ENCODE measurements around the gene GAPDHS. TPM values are rescaled to one million over a fixed set of nuclear protein-coding genes. Genes with fewer than 3 reads are reported as not detected.

GAPDHS gene
- total RNA-seq, 1 donor from 2014 or later: not detected

DNA sequence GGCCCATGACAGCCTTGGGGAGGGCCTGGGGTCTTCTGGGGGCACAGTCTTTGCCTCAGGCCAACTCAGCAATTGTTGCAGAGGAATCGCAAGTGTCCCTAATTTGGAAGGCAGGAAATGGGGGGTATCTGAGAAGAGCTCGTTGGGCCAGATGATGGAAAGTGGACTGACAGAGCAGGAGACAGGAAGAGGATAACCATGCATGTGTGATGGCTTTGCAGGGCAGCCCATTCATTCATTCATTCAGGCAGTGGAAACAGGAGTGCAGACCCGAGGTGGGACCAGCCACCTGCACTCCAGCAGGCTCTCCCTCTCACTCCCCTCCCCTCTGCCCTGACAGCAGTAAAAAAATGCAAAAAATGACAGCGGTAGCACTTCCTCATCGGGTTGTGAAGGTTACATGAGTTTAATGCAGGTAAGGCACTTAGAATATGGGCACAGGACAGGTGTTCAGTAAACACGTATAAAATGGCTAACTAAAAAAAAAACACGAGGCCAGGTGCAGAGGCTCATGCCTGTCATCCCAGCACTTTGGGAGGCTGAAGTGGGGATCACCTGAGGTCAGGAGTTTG is 7.2 kb downstream of the GAPDHS start:
- Histone ChIP-seq H3K27ac (no peak overlapping the region), H3K4me3 (no peak overlapping the region), H3K9me3 (no peaks in the 10 kb centered on the region), H3K36me3 (no peaks in the 10 kb centered on the region), H3K27me3 (no peaks in the 10 kb centered on the region), H3K4me1 (peaks cover 0 to 5% of the 10 kb centered on the region in 2 donors)
- TF ChIP-seq, protein P1, sequence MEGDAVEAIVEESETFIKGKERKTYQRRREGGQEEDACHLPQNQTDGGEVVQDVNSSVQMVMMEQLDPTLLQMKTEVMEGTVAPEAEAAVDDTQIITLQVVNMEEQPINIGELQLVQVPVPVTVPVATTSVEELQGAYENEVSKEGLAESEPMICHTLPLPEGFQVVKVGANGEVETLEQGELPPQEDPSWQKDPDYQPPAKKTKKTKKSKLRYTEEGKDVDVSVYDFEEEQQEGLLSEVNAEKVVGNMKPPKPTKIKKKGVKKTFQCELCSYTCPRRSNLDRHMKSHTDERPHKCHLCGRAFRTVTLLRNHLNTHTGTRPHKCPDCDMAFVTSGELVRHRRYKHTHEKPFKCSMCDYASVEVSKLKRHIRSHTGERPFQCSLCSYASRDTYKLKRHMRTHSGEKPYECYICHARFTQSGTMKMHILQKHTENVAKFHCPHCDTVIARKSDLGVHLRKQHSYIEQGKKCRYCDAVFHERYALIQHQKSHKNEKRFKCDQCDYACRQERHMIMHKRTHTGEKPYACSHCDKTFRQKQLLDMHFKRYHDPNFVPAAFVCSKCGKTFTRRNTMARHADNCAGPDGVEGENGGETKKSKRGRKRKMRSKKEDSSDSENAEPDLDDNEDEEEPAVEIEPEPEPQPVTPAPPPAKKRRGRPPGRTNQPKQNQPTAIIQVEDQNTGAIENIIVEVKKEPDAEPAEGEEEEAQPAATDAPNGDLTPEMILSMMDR (IDR thresholded peaks at IDR 0.05): no peak
- no peak for DNase-seq (ENCODE audit: low spot score in 2 of 2)
- intact Hi-C loops (cut with DNase I): loop anchor here (10.0 kb wide), 1 partner anchor 866 kb away; the partner anchor contains the start of genes SCGB2B2 and ZNF302

DNA sequence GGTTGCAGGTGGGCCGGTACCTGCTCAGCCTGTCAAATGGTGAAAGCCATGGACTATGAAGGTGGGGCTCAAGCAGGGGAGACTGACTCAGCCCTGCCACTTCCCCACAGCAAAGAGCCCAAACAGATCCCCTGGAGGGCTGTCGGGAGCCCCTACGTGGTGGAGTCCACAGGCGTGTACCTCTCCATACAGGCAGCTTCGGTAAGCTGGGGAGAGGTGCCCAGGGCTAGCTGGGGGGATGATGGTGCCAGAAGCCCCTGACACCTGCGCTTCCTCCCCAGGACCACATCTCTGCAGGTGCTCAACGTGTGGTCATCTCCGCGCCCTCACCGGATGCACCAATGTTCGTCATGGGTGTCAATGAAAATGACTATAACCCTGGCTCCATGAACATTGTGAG is 9.0 kb downstream of the GAPDHS start:
- Histone ChIP-seq H3K27ac (no peak overlapping the region), H3K36me3 (peaks cover 0 to 2% of the 10 kb centered on the region in 2 donors), H3K4me3 (no peak overlapping the region), H3K9me3 (no peaks in the 10 kb centered on the region), H3K27me3 (no peaks in the 10 kb centered on the region), H3K4me1 (peaks cover 0 to 15% of the 10 kb centered on the region in 2 donors)
- TF ChIP-seq, protein P1 (IDR thresholded peaks at IDR 0.05): no peak
- intact Hi-C loops (cut with DNase I): loop anchor here (10.0 kb wide), 1 partner anchor 867 kb away; the partner anchor contains the start of genes SCGB2B2 and ZNF302
- DNase-seq (ENCODE audit: low spot score in 2 of 2): no peak

DNA sequence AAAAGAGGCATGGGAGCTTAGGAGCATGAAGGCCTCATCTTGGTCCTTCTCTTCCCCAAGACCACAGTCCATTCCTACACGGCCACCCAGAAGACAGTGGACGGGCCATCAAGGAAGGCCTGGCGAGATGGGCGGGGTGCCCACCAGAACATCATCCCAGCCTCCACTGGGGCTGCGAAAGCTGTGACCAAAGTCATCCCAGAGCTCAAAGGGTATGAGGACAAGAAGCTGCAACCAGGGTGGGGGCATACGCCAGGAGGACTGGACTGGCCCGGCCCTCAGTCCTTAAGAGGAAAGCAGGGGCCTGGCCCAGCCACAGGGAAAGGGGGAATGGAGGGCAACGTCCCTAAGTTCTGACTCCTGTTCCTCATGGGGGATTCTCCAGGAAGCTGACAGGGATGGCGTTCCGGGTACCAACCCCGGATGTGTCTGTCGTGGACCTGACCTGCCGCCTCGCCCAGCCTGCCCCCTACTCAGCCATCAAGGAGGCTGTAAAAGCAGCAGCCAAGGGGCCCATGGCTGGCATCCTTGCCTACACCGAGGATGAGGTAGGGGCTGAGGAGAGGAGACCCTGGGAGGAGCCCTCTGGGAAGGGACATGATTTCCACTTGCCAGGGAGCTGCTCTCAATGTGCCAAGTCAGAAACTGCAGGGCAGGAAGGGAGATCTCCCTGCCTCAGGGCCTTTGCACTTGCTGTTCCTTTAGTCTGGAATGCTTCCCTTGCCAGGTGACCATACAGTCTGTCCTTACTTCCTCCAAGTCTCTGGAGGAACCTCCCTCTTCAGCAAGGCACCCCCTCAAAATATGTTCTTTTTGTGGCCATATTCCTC is 10.2 kb downstream of the GAPDHS start:
- DNase-seq (ENCODE audit: low spot score in 2 of 2): no peak
- Histone ChIP-seq H3K4me1 (peaks cover 0 to 15% of the 10 kb centered on the region in 2 donors), H3K9me3 (no peaks in the 10 kb centered on the region), H3K4me3 (no peak overlapping the region), H3K27me3 (no peaks in the 10 kb centered on the region), H3K36me3 (peaks cover 0 to 3% of the 10 kb centered on the region in 2 donors), H3K27ac (no peak overlapping the region)
- intact Hi-C loops (cut with DNase I): loop anchor here (2.0 to 10.0 kb wide), 2 partner anchors 33 to 869 kb away; partner anchors contain the start of genes SCGB2B2 and ZNF302
- TF ChIP-seq, protein P1 (IDR thresholded peaks at IDR 0.05): no peak

DNA sequence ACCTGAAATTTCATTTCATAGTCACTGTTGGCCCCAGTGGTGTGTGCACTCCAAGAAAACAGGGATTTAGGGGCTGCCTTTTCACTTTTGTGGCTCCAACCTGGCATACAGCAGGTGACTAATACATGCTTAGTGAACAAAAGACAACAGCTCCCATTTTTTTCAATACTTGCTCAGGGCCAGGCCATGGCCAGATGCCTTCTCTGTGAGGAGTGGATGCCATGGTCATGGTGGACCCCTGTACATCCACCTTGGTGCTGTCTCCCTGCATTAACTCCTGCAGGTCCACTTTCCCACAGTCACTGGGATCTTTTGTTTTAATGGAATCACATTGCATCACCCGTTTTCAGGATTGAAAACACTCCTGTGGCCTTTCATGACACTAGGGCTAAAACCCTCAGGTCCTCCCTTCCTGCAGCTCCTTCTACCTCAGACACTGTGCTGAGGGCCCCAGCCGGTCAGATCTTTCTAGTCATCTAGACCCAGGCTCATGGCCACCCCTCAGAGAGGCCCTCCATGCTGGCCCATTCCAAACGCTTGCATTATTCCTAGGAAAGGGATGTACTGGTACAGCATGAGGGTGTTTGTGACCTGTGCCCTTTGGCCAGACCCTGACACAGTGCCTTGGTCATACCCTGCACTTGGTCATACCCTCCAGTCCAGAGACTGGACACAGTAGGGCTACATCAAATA is 11.0 kb downstream of the GAPDHS start:
- peak overlapping the region; percentile 87 to 88 for H3K4me3 ChIP-seq
- intact Hi-C loops (cut with DNase I): loop anchor here (2.0 to 10.0 kb wide), 2 partner anchors 33 to 869 kb away; partner anchors contain the start of genes SCGB2B2 and ZNF302
- H3K9me3 ChIP-seq: no peaks in the 10 kb centered on the region
- peak overlapping the region in 1 of 2 donors; percentile 88 for H3K27ac ChIP-seq
- peaks cover 0 to 15% of the 10 kb centered on the region in 2 donors for H3K4me1 ChIP-seq
- H3K36me3 ChIP-seq: peaks cover 0 to 3% of the 10 kb centered on the region in 2 donors
- no peaks in the 10 kb centered on the region for H3K27me3 ChIP-seq
- TF ChIP-seq, protein P1 (IDR thresholded peaks at IDR 0.05): no peak
- no peak for DNase-seq (ENCODE audit: low spot score in 2 of 2)
